Heart left ventricle (tissue), 16 donors: Measurements from ENCODE around the gene MRM1. TPM values are rescaled to one million over a fixed set of nuclear protein-coding genes. Genes with fewer than 3 reads are reported as not detected.

Experiments
- ATAC-seq, 4 donors: fragments of 200-7000 bp; cut with Tn5 transposase; one replicate each; pipeline ENCODE4 v1.9.1; 2020 to 2022; ENCODE audit warnings: moderate library complexity in 4 of 4, mild to moderate bottlenecking in 3 of 4, moderate number of reproducible peaks in 1 of 4
- DNase-seq, 5 donors: peaks; one replicate each; pipeline ENCODE4 v3.0.0-alpha.2; 2020
- H3K27ac ChIP-seq, 12 donors: fragments of 200-600 bp; sonication (generic) in 4 of 12; one replicate each; pipeline versions ENCODE4 v1.5.0 to v1.8.0; 2016 to 2022; ENCODE audit warnings: mild to moderate bottlenecking in 2 of 12
- H3K27me3 ChIP-seq, 9 donors: fragments of 200-600 bp; sonication (generic) in 2 of 9; one replicate each; pipeline versions ENCODE4 v1.5.1 to v1.8.0; 2016 to 2022; ENCODE audit warnings: mild to moderate bottlenecking in 3 of 9
- H3K36me3 ChIP-seq, 9 donors: fragments of 200-600 bp; sonication (generic) in 2 of 9; one replicate each; pipeline versions ENCODE4 v1.5.0 to v1.8.0; 2018 to 2022; ENCODE audit warnings: mild to moderate bottlenecking in 2 of 9
- H3K4me1 ChIP-seq, 12 donors: fragments of 200-600 bp; sonication (generic) in 4 of 12; one replicate each; pipeline versions ENCODE4 v1.5.0 to v1.8.0; 2016 to 2022; ENCODE audit warnings: mild to moderate bottlenecking in 3 of 12
- H3K4me3 ChIP-seq, 12 donors: fragments of 200-600 bp; sonication (generic) in 4 of 12; one replicate each; pipeline versions ENCODE4 v1.5.0 to v1.8.0; 2017 to 2022; ENCODE audit warnings: mild to moderate bottlenecking in 9 of 12, moderate library complexity in 4 of 12
- H3K9me3 ChIP-seq, 12 donors: fragments of 200-600 bp; sonication (generic) in 4 of 12; one replicate each; pipeline versions ENCODE4 v1.5.0 to v1.8.0; 2016 to 2022; ENCODE audit warnings: mild to moderate bottlenecking in 1 of 12
- POLR2A ChIP-seq, 2 donors: fragments of 450-650 bp; IDR thresholded peaks; one replicate each; pipeline ENCODE4 v1.6.1; 2017; ENCODE audit warnings: antibody characterized with exemption in 2 of 2, mild to moderate bottlenecking in 2 of 2, moderate library complexity in 2 of 2
- whole genome bisulfite sequencing, 4 donors: extraction: QIAGEN DNeasy Blood & Tissue Kit in 2 of 4; methylation state at CpG; one replicate each; pipeline versions ENCODE4 v1.1.5 to v1.1.7; 2013 to 2018; 5-methylcytosine and 5-hydroxymethylcytosine counted together
- intact Hi-C, 10 donors: fragments of 100-400 bp; cut with DNase I; formaldehyde crosslinking; loops; one replicate each; pipeline versions ENCODE4 v1.11.1 to v1.14.2; 2022
- polyA plus RNA-seq, 2 donors: library from polyadenylated mRNA; stranded (reverse); fragments of 200-250 nt; gene quantifications; one replicate each; pipeline ENCODE4 v1.2.3, GENCODE V29; 2013
- total RNA-seq, 9 donors: library from RNA; depleted of rRNA in 2 of 9; stranded (reverse); fragments of >200 nt in 2 of 9; fragmentation: NEBNext Ultra II Directional in 3 of 9; extraction: Animal tissue kit (Norgen Biotek cat#: 25700) in 3 of 9; gene quantifications; one replicate each; pipeline versions ENCODE4 v1.1.0 to v1.2.4, GENCODE V29; 2016 to 2023
- TF ChIP-seq, protein P1 (sequence below), 12 donors: fragments of 200-600 bp; sonication (generic) in 4 of 12; IDR thresholded peaks; one replicate each; pipeline versions ENCODE4 v1.5.0 to v1.8.0; 2018 to 2022; ENCODE audit warnings: antibody characterized with exemption in 12 of 12, mild to moderate bottlenecking in 5 of 12
- donor health status: ischemic (EF 13 %, LVEDD 7.1; RV severe dilation, severe dysfunction).
- donor health status: healthy with polysubstance abuse.
- donor health status: DM: no; HTN: yes; CAD: no.
- donor health status: DM: no; HTN: no; CAD: no.
- donor health status: ischemic (EF 25% LVEDD 6.9; RV normal size, moderate dysfunction).
- donor health status: ischemic (EF 25% LVEDD 5.7; RV mildly dilated, moderate dysfunction).
- donor health status: healthy.
- donor health status: DM: yes; HTN: yes; CAD: no.
- donor health status: ischemic (EF 35%, LVEDD 5.7; RV mildly dilated, moderate dysfunction).
- donor health status: nonischemic (EF 11% LVEDD 7.7; RV severe dilation, severe dysfunction).
- donor health status: DM: yes; HTN: yes; CAD: no.
- donor health status: PGD.
- donor health status: ischemic (EF 29% LVEDD 5.4; RV normal size, mild dysfunction).
- donor health status: nonischemic (EF 23%, LVEDD 6.1; RV moderate dilation, normal function).

Gene MRM1
- total and polyA plus RNA-seq, 11 donors = 4.0 to 12.6 (median 7.6) TPM

DNA sequence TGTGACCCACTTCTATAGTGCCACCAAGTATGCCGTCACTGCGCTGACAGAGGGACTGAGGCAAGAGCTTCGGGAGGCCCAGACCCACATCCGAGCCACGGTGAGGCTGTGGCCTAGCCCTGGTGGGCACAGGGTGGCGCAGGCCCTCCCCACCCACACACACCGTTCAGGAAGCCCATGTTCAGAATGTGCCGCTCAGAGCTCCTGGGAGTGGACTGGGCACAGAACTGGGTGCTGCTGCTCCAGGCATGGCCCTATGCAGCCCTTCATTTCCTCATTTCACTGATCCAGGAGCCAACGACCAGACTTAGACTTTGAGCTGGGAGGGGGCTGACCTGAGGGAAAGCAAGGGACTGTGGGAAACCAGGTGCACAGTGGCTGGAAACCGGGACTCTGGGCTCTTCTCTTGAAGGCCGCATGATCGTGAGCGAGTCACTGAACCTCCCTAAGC lies 2.4 kb upstream of the MRM1 start:
- intact Hi-C loops = loop anchor here in 2 of 10 donors (10.0 kb wide), 3 partner anchors 114 to 886 kb away; partner anchors contain the start of genes AATF (in 1 of the 2), DUSP14 (in 1 of the 2) and ZNHIT3 (in 1 of the 2)
- TF ChIP-seq POLR2A (IDR thresholded peaks at IDR 0.05) = no peak
- TF ChIP-seq, protein P1, sequence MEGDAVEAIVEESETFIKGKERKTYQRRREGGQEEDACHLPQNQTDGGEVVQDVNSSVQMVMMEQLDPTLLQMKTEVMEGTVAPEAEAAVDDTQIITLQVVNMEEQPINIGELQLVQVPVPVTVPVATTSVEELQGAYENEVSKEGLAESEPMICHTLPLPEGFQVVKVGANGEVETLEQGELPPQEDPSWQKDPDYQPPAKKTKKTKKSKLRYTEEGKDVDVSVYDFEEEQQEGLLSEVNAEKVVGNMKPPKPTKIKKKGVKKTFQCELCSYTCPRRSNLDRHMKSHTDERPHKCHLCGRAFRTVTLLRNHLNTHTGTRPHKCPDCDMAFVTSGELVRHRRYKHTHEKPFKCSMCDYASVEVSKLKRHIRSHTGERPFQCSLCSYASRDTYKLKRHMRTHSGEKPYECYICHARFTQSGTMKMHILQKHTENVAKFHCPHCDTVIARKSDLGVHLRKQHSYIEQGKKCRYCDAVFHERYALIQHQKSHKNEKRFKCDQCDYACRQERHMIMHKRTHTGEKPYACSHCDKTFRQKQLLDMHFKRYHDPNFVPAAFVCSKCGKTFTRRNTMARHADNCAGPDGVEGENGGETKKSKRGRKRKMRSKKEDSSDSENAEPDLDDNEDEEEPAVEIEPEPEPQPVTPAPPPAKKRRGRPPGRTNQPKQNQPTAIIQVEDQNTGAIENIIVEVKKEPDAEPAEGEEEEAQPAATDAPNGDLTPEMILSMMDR (IDR thresholded peaks at IDR 0.05) = no peak
- no peak overlapping the region for H3K4me3 ChIP-seq
- ATAC-seq (no peak), DNase-seq (no peak)
- no peaks in the 10 kb centered on the region for H3K27me3 ChIP-seq
- peaks cover 0 to 28% (median 18%) of the 10 kb centered on the region in 12 donors for H3K4me1 ChIP-seq
- H3K36me3 ChIP-seq = no peaks in the 10 kb centered on the region
- no peak overlapping the region for H3K27ac ChIP-seq
- 89 to 94% (median 93%) methylated on average over 8 to 13 of the region's 13 CpGs for WGBS, 4 donors
- no peaks in the 10 kb centered on the region for H3K9me3 ChIP-seq

DNA sequence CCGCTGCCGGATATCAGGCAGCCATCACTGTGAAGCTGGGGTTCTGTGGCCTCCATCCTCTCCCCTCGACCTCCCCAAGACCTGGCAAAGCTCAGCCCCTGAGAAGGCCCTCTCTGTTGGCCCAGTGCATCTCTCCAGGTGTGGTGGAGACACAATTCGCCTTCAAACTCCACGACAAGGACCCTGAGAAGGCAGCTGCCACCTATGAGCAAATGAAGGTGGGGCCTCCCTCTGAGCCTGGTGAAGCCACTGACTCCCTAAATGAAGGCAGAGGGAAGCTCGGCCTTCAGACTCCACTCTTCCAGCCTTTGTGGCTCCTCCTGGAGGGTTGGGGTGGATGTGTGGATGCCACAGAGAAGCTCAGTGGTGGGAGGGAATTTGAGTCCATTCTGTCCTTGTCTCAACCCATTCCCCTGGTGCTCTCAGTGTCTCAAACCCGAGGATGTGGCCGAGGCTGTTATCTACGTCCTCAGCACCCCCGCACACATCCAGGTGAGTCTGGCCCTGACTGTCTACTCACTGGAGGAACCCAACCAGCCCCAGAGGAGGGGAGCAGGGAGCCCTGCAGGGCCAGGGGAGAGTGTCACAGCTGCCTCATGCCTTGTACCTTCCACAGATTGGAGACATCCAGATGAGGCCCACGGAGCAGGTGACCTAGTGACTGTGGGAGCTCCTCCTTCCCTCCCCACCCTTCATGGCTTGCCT lies 1.7 kb upstream of the MRM1 start:
- TF ChIP-seq, protein P1 (IDR thresholded peaks at IDR 0.05) = no peak
- TF ChIP-seq POLR2A (IDR thresholded peaks at IDR 0.05) = no peak
- no peak overlapping the region for H3K27ac ChIP-seq
- no peaks in the 10 kb centered on the region for H3K36me3 ChIP-seq
- peaks cover 0 to 30% (median 18%) of the 10 kb centered on the region in 12 donors for H3K4me1 ChIP-seq
- ATAC-seq (no peak), DNase-seq (no peak)
- no peaks in the 10 kb centered on the region for H3K9me3 ChIP-seq
- H3K27me3 ChIP-seq = no peaks in the 10 kb centered on the region
- no peak overlapping the region for H3K4me3 ChIP-seq
- WGBS, 4 donors = 89 to 96% (median 92%) methylated on average over 11 of the region's 11 CpGs
- intact Hi-C loops = loop anchor here in 3 of 10 donors (2.0 to 10.0 kb wide), 6 partner anchors 65 to 885 kb away; partner anchors contain the start of genes AATF (in 1 of the 3), ACACA (in 1 of the 3), DUSP14 (in 1 of the 3) and MYO19 (in 1 of the 3)

DNA sequence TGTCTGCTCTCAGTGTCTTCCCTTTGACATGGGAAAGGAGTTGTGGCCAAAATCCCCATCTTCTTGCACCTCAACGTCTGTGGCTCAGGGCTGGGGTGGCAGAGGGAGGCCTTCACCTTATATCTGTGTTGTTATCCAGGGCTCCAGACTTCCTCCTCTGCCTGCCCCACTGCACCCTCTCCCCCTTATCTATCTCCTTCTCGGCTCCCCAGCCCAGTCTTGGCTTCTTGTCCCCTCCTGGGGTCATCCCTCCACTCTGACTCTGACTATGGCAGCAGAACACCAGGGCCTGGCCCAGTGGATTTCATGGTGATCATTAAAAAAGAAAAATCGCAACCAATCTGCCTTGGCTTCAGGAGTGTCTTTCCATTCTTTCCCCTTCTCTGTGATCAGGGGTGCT lies 918 bp upstream of the MRM1 start:
- no peaks in the 10 kb centered on the region for H3K9me3 ChIP-seq
- H3K27ac ChIP-seq = peak overlapping the region in 5 of 12 donors; percentile 75 to 85 (median 79)
- no peaks in the 10 kb centered on the region for H3K36me3 ChIP-seq
- intact Hi-C loops = loop anchor here in 2 of 10 donors (2.0 to 10.0 kb wide), 3 partner anchors 66 to 804 kb away; partner anchors contain the start of genes ACACA (in 1 of the 2), MYO19 (in 1 of the 2), PIGW (in 1 of the 2) and TADA2A (in 1 of the 2)
- DNase-seq (no peak), ATAC-seq (no peak)
- H3K27me3 ChIP-seq = no peaks in the 10 kb centered on the region
- H3K4me1 ChIP-seq = peaks cover 0 to 30% (median 18%) of the 10 kb centered on the region in 12 donors
- WGBS, 4 donors = 69 to 83% (median 76%) methylated on average over 3 of the region's 3 CpGs
- H3K4me3 ChIP-seq = peak overlapping the region in 5 of 12 donors; percentile 71 to 98 (median 85)
- TF ChIP-seq, protein P1 (IDR thresholded peaks at IDR 0.05) = no peak
- no peak for TF ChIP-seq POLR2A (IDR thresholded peaks at IDR 0.05)

DNA sequence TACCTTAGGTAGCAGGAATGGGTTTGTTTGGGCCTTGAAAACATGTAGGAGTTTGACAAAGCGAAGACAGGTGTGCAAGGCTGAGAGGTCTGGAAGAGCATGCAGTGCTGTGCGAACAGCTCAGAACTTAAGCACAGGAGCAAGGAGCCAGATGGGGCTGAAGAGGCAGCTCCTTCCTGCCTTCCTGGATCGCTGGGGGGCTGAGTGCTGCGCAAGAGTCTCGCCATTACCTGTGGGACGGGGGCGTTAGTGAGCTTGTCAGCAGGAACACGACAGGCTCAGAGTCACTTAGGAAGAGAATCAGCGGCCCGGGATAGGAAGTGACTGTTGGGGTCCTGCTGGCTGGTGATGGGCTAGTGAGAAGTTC lies 464 bp upstream of the MRM1 start:
- no peak for TF ChIP-seq POLR2A (IDR thresholded peaks at IDR 0.05)
- TF ChIP-seq, protein P1 (IDR thresholded peaks at IDR 0.05) = no peak

More for the DNA sequence above, 464 bp upstream of the MRM1 start:
- Histone ChIP-seq H3K27me3 (no peaks in the 10 kb centered on the region), H3K4me1 (peaks cover 0 to 30% (median 18%) of the 10 kb centered on the region in 12 donors), H3K27ac (peak overlapping the region; percentile 14 to 87 (median 79)), H3K36me3 (no peaks in the 10 kb centered on the region), H3K4me3 (peak overlapping the region in 11 of 12 donors; percentile 51 to 98 (median 82)), H3K9me3 (no peaks in the 10 kb centered on the region)
- peak in 1 of 4 donors; percentile 7 for ATAC-seq
- intact Hi-C loops = loop anchor here in 2 of 10 donors (2.0 to 10.0 kb wide), 3 partner anchors 66 to 804 kb away; partner anchors contain the start of genes ACACA (in 1 of the 2), MYO19 (in 1 of the 2), PIGW (in 1 of the 2) and TADA2A (in 1 of the 2)
- WGBS, 4 donors = 12 to 16% (median 15%) methylated on average over 6 to 10 of the region's 10 CpGs
- no peak for DNase-seq
